ENCODE data around the gene ZNF768.

- TF ChIP-seq EZH2 (IDR thresholded peaks at IDR 0.05; ENCODE audit: low read depth) (no peak), CTCF (conservative IDR thresholded peaks at IDR 0.05) (no peak)
Measured at GRCh38 chr16:30570636-30571444, 44.5 kb upstream of the ZNF768 start.
